ENCODE measurements around the gene CCR7.

CCR7 gene

GRCh38 chr17:40514013-40514875, 51.0 kb downstream of the CCR7 start:
- DNase-seq = no peak

- DNase-seq = no peak
Measured at GRCh38 chr17:40511667-40512220, 53.5 kb downstream of the CCR7 start.

- no peak for DNase-seq
Measured at GRCh38 chr17:40511136-40511535, 54.1 kb downstream of the CCR7 start.

- no peak for DNase-seq
Measured at GRCh38 chr17:40510328-40510648, 55.0 kb downstream of the CCR7 start.

- DNase-seq = no peak
Measured at GRCh38 chr17:40509626-40510327, 55.5 kb downstream of the CCR7 start.

DNA sequence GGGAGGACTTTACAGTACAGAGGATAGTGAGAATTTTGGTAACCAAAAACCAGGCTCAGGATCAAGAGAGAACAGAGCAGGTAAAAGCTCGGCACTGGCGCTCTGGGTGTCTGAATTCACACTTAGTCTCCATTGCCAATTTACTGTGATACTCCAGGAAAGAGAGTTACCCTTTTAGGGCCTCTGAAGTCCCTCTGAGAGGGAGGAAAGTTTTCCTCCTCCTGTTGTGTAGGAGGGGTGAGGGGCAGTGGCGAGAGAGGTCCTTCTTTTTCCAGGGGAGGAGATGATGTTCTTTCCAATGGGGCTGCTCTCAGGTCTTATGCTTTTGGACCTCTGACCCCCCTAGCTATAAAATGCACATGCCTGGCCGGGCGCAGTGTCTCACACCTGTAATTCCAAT, 58.5 kb downstream of the CCR7 start:
- no peak for DNase-seq
